Ureter (tissue), 1 donor: ENCODE measurements around the gene EN2. TPM values are rescaled to one million over a fixed set of nuclear protein-coding genes. Genes with fewer than 3 reads are reported as not detected.

Experiments
- DNase-seq: peaks from one replicate; pipeline ENCODE4 v3.0.0-alpha.2; 2020; ENCODE audit warnings: low spot score
- total RNA-seq: library from RNA; stranded (reverse); gene quantifications from one replicate; pipeline ENCODE4 v1.2.4, GENCODE V29; 2023
- donor health status: DM: yes; HTN: yes; CAD: no.

The EN2 gene
- total RNA-seq, 1 donor from 2014 or later, result not detected

DNA sequence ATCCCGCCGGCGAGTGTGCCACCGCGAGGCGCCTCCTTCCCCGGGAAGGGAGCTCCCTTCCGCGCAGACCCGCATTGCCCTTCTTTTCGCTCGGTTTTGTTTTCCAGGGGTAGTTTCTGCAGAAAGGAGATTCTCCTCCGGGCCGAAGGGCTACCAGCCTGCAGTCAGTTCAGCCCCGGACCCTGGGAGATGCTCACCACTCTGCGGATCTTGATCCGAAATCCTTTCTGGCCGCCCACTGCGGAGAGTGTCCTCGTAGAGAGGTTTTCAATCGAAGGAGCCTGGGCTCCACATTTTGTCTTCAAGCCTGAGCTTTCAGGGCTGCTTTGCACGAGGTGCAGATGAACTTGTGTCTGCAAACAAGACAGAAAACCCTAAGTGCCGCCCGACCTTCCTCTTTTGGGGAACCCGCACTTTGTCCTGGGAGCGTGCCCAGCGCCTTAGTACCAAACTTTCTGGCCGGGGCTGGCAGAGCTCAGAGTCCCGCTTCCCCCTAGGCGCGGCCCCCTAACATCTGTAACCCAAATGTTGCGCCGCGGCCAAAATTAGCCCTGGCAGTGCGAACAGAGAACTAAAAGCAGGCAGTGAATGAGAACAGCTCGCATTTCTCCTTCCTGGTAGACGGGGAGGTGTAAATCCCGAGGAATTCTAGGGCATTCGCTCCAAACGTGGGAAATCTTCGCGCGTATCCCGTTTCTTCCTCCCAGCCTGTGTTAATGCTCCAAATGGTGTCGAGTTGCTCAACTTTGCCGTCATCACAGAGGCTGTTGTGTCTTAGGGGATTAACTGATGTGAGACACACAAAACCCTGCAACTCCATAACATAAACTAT lies 6.7 kb upstream of the EN2 start:
- DNase-seq, result no peak

DNA sequence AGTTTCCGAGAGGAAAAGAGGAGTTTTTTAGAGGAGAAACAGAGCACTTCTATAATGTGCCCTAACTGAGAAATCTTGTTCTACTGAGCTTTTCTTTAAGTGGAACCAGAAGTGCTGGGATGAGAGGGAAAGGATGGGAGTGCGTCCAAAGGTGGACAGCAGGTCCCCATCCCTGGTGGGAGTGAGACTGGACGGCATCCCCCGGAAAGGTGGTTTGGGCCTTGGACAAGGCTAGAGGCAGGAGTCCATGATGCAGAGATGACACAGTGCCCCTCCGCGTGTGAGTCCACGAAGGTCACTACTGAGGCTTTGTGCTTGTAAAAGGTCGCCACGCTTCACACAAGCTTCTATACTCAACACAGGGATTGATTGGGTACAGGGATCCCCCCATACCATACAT lies 6.1 kb upstream of the EN2 start:
- no peak for DNase-seq

DNA sequence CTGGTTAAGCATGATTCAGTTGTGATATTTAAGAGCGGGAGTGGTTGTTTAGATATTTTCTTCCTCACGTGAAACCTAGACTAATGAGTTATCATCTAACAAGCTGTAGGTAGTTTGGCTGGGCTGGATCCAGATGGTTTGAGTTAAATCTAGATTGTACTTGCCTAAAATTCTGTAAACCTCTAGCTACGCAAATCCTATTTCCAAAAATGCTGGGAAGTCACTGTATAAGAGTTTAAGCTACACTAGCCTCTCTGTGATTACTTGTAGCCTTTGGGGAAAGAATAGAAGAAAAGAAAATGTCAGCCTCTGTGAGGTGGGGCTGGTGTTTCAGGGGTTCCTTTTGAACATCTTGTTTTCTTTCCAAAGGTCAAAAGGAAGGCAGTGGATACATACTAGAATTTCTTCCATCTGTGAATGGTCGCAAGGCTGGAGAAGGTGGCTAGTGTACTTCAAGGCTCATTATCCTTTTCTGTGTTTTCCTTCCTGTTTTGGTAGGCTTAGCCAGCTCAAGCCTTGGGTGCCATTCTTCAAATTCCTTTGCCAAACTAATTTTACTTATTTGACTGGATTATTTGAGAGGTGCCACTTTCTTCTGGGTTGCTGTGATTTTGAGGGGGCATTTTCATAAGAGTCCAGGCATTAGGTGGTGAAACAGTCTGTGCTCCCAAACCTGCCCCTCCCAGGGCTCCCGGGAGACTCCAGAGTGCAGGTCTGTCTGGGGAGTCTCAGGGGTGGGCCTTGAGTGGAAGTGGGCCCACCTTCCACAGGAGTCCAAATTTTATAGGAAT lies 5.2 kb upstream of the EN2 start:
- DNase-seq, result no peak

DNA sequence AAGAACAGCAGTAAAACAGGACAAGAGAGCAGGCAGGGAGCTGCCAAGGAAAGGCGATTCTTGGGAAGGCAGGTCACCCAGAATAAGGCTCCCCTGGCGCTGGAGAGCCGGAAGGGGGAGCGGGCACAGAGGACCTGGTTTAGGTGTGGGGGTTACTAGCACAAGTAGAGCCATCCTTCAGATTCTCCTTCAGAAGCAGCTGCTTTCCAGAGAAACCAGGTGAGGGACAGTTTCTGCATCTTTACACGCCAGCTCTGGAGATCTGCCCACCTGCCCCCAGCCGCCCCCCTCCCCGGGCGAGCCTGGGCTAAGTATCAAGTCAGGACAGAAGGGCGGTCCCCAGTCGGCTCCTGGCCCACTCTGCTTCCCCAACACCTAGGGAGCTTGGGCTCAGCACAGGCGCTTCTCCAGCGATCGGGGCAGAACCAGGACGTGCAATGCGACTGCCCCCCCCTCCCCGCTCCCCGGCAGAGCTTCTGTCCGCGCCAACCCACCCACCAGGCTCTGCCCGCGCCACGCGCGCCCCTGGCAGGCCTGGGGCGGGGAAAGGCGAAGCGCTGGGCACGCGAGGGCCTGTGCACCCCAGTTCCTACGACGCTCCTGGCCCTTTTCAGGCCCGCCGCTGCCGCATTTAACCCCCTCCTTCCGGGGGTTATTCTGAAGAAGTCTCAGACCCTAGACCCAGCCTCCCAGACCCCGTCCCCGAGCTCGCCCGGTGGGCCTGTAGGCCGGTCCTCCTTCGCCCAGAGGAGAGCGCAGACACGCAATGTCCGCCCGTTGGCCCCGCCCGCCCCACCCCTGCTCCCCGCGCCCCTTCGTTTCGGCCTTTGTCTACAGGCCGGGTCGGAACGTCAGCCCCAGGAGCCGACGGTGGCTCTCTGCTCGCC lies 4.4 kb upstream of the EN2 start:
- no peak for DNase-seq

DNA sequence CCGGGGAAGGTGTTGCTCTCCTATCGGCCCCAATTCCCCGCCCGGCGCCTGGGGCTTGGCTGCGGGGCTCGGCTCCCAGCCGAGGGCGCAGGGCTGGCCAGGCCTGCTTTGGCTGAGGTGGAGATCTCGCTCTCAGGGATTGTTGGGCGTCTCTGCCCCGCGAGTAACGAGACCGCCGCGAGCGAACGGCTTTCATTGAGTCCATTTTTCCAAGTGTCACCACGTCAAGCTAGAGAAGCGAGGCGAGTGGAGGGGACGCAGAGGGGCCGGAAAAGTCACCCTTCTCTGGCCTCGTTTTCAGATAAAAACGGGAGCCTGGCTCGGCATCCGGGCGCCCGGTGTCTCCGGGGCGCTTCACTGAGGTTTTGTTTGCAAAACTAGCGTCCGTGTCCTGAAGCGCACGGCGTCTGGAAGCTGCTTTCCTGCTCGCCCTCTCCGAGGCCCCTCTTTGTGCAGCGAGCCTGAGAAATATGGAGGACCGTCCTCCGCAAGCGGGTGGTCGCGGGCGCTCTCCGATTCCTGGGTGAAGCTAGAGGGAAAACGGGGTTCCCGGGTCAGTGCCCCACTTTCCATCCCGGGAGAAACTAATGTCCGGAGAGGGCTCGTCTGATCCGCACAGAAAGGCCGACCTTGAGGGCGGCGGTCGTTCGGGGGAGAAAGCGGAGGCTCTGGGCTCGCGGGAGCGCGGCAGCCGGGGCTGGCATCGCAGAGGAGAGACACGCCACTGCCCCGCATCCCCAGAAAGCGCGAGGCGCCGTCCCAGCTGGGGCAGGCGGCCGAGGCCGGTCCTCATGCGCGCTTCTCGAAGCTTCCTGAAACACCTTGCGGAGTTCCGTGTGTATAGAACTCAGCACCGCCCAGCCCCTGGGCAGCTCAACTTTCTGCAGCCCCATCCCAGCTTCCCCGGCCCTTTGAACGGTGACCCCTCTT lies 3.5 kb upstream of the EN2 start:
- no peak for DNase-seq

DNA sequence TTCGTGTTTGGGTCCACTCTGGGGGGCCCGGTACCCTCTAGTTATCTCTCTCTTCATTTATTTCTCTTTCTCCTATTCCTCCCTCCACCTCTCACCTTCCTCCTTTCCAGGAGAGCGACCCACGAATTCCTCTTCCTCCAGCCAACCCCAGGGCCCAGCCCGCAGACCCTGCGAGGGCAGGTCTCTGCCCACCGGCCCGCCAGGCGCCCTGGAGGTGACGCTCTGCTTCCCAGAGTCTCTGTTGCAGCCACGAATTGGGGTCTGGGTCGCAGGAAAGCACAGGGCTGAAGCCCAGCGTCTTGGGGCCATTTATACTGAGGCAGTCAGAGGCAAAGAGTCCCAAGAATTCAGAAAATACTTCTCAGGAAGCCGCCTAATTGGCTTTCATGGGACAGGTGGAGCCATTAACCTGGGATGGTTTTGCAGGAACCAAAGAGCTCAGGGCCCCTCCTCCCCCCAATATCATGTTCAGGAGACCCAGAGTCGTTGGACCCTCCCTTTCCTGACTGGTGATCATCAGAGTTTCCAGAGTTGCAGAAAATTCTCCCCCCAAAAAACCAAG lies 2.7 kb upstream of the EN2 start:
- DNase-seq, result no peak

DNA sequence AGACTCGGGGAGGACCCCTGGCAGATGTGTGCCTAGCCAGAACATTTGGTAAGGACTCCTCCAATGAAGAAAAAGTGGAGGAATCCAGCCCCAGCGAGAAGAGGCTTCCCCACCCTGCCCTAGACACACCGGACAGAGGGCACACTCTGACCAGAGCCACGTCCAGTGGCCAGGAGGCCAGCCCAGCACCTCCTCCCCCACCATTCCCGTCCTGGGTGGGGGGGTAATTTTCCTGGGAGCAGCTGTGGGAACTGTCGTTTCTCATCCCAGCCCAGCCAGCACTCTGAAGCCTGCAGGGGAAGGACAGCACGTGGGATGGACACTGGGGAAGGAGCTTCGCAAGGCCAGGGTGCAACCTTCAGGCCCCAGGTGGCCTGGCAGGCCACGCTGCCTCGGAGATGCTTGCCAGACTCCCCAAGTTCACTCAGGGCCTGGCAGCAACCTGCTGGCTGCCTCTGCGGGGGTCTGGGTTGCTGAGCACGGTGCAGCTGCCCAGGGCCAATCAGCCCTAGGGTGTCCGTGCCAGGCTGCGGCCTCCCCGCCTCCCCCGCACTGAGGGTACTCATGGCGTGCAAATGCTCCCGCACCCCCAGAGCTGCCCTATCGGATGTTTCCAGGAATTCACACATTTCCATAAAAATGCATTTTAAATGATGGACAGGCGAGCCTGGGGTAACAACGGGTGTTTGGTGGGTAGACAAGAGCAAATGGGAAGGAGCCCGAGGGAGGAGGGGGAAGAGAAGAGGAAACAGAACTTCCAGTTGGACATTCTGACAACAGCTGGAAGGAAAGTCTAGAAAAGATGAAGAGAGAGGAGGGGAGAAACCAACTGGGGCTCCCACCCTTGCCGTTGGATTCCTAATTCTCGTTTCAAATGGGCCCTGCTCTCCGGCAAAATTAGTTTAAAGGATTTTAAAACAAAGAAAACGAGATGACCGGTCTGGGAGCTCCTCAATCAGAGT lies 1.9 kb upstream of the EN2 start:
- no peak for DNase-seq

DNA sequence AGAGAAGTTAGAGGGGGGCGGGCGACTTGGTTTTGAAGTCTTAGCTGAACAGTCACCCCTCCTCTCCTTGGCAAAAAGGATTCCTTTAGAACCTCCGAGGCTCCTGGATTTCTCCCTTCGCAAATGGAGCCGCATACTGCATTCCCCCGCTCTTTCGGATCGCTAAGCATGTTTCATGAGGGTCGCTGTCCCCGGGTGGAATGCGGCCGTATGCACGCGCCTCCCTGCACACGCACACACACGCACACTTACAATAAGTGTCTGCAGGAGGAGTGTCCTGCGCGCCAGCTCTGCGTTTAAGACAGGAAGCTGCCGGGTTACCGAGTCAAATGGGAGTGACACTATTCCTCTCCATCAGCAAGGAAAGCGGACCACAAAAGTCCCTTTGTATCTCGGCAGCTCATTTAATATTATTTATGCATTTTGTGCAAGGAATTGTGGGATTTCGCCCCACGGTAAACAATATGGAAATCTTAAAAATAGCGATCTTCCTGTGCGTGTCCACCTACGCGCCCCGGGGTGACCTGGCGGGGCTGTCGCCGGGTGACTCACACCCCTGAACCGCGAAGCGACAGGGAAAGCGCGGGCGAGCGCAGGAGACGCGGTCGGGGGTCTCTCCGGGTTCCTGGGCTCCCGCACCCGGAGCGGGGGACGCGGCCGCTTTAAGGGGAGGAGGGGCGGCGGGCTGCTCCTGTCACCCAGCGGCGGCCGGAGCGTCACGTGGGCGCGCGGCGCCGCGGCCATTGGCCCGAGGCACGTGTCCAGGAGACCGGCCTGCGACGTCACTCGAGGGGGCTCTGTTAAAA lies 988 bp upstream of the EN2 start:
- peak; percentile 56 for DNase-seq

DNA sequence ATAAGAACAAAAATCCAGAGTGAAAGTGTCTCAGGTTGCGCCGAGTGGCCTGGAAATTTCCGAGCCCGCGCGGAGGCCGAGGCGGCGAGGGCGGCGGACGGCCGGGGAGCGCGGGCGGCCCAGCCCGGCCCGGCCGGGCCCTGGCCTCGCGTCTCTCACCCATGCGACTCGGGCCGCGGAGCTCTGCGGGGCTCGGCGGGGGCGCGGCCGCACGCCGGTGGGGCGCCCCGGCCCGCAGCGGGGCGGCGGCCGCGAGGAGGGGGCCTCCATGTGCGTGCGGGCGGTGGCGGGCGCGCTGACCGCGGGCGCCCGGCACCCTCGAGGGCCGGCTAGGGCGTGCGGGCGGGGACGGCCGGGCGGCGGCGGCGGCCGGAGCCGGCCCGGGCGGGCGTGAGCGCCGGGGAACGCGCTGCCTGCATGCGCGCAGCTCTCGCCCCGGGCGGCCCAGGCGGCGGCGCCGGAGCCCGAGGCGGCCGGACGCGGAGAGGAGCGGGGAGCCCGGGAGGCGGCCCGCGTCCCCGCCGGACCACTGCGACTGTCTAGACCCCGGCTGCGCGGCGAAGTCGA lies 302 bp upstream of the EN2 start:
- DNase-seq, result no peak

DNA sequence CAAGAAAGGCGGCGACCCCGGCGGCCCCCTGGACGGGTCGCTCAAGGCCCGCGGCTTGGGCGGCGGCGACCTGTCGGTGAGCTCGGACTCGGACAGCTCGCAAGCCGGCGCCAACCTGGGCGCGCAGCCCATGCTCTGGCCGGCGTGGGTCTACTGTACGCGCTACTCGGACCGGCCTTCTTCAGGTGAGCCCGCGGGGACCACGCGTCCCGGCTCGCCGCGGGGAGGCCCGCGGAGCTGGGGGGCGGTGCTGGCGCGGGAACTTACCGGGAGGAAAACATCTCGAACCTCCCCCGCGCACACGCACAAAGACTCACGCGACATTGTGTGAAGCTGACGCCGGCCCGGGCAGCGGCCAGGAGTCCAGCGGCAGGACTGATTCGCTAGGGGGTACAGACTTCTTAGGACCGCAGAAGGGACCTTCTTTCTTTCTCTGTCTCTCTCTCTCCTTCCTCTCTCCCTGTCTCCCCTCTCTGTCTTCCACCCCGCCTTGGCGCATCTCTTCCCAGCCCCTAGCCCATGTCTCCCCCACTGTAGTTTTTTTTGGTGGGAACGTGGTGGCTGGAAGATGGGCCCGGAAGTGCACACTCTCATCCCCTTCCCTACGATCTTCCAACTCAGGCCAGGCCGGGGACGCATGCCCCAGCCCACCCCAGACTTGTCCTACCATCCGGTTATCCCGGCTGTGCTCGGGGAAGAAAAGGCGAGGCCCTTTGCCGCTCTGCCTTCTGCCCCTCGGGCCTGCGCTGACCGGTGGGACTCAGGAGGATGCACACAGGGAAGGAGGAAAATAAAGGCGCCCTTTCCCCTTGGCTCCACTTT lies 1.2 kb downstream of the EN2 start:
- DNase-seq, result no peak

DNA sequence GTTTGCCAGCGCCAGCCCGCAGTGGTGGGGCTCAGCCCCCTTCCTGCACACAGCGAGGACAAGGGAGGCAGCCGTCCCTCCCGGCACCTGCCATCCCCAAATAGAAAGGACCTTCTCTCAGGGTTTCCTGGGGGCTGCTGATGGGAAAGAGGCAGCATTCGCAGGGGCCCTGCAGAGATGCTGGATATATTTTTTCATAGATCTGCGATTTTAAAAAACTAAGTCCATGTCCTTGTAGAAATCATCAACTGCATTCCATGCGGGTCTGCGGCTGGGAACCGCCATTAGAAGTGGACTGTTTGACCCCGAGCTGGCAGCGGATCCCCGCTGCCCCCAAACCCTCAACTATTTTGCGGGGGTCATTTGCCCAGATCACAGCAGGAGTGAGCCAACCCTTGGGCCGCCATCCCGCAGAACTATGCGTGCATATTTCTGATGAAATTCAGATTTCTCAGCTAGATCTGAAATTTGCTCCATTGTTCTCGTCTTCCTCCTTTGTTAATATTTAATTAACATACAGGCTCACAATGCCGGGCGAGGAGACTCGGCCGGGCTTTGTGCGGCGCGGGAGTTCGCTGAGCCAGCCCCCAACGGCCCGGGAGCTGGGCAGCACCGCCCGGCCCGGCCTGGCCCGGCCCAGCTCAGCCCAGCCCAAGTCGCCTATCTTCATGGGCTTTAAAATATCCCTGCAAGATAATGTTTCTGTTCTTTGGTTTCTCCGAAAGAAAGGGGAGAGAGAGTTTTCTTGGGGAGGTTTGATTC lies 2.0 kb downstream of the EN2 start:
- no peak for DNase-seq

DNA sequence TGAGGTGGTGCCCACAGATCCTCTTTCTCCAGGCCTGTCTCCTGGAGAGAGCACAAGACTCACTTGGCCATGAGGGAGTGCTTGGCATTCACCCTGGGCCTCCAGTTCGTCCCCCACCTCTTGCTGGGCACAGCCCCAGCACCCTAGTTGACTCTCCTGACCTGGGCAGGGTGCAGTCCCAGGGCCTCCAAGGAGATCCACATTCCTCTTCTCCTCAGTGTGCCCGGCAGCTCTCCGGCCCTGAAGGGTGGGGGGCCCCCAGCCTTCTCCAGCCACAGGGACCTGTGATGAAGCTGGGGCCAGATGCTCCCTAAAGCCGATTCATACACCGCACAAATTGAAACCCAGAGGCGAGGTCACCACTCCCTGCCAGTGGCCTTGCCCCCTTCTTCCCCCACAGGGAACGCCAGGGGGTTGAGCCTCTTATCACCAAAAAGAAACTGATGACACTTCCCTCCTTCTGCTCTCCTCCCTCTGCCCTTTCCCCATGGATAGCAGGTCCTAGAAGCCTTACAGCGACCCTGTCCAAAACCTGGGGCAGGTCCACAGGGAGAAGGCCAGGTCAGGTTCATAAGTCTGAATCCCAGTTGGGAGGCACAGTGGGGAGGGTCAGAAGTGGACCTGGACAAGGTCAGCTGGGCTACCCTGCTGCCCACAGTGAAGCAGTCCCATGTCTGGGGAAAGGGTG lies 3.1 kb downstream of the EN2 start:
- no peak for DNase-seq

DNA sequence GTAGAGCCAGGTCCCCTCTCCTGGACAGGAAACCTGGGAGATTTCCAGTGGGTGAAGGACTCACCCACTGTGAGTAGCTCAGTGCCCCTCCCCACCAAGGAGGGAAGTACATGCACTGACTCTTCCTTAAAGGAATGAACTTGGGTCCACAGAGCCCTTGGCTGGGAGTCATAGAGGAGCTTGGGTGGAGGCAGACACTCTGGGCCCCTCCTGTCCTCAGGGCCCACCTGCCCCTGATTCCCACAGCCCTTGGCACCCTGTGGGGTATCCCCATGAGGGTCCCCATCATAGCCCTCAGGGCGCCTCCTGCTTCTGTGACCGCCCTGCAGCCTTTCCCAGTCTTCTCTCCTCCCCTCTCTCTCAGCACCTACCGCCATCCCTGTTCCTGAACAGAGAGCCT lies 3.7 kb downstream of the EN2 start:
- DNase-seq, result no peak

DNA sequence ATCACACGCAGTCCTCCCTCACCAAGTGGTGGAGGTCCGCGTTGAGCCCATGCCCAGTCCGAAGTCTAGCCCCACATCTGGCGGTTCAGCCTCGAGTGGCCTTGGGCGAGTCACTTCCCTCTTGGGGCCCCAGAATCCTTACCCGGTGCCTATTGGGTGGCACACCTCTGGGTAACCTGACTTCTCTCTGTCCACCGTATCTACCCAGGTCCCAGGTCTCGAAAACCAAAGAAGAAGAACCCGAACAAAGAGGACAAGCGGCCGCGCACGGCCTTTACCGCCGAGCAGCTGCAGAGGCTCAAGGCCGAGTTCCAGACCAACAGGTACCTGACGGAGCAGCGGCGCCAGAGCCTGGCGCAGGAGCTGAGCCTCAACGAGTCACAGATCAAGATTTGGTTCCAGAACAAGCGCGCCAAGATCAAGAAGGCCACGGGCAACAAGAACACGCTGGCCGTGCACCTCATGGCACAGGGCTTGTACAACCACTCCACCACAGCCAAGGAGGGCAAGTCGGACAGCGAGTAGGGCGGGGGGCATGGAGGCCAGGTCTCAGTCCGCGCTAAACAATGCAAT lies 4.3 kb downstream of the EN2 start:
- no peak for DNase-seq

DNA sequence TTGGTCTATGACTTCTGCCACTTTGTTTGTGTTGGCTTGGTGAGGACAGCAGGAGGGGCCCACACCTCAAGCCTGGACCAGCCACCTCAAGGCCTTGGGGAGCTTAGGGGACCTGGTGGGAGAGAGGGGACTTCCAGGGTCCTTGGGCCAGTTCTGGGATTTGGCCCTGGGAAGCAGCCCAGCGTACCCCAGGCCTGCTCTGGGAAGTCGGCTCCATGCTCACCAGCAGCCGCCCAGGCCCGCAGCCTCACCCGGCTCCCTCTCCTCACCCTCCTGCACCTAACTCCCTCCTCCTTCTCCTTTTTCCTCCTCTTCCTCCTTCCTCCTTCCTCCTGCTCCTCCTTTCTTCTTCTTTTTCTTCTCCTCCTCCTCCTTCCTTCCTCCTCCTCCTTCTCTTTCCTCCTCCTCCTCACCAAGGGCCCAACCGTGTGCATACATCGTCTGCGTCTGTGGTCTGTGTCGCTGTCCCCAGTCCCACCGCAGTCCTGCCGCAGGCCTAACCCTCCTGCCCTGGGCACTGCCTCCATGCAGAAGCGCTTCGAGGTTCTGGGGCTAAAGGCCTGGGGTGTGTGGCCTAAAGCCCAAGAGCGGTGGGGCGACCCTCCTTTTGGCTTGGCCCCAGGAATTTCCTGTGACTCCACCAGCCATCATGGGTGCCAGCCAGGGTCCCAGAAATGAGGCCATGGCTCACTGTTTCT lies 5.3 kb downstream of the EN2 start:
- DNase-seq, result no peak
